HL-60 (cell line): ENCODE results near the gene DDX6.

Source experiments
- DNase-seq, 2 experiments: peaks; one replicate each; pipeline ENCODE4 v3.0.0-alpha.2; 2010 to 2020; ENCODE audit warnings: low read depth in 1 of 2, low spot score in 1 of 2
- H3K27ac ChIP-seq: fragments of 250-450 bp; sonication (Bioruptor Pico); replicated peaks from 2 replicates; pipeline ENCODE4 v1.5.1; 2020; ENCODE audit warnings: mild to moderate bottlenecking, moderate library complexity
- H3K27me3 ChIP-seq: fragments of 250-450 bp; sonication (Bioruptor Pico); 2 replicates; pipeline ENCODE4 v1.5.1; 2021; ENCODE audit warnings: mild to moderate bottlenecking, moderate library complexity; ENCODE audit not compliant: insufficient read depth, poor library complexity, severe bottlenecking
- H3K4me3 ChIP-seq: replicated peaks from 2 replicates; pipeline ENCODE4 v1.5.1; 2011; ENCODE audit warnings: mild to moderate bottlenecking, control low read depth, low read length; ENCODE audit not compliant: insufficient read depth
- CTCF ChIP-seq: IDR thresholded peaks from one replicate; pipeline ENCODE4 v1.5.1; 2011; ENCODE audit warnings: low read length, control low read depth, inconsistent platforms; ENCODE audit not compliant: insufficient read depth
- GABPA ChIP-seq: IDR thresholded peaks from 2 replicates; pipeline ENCODE4 v1.6.1; 2012; ENCODE audit warnings: low read depth
- POLR2AphosphoS5 ChIP-seq: IDR thresholded peaks from 2 replicates; pipeline ENCODE4 v1.6.1; 2012; ENCODE audit warnings: low read depth
- SPI1 ChIP-seq: IDR thresholded peaks from 2 replicates; pipeline ENCODE4 v1.6.1; 2012; ENCODE audit warnings: low read depth, mild to moderate bottlenecking, borderline replicate concordance
- TF ChIP-seq, protein P1 (sequence below): IDR thresholded peaks from 2 replicates; pipeline ENCODE4 v1.6.1; 2012; ENCODE audit warnings: low read depth; ENCODE audit not compliant: insufficient replicate concordance

Gene DDX6

GRCh38 chr11:118705791-118706545, 85.0 kb downstream of the DDX6 start:
- DNase-seq, result no peak
- H3K4me3 ChIP-seq, result no peak overlapping the region
- no peaks in the 10 kb centered on the region for H3K27me3 ChIP-seq
- H3K27ac ChIP-seq, result no peak overlapping the region
- TF ChIP-seq CTCF, result no peak
- TF ChIP-seq POLR2AphosphoS5, result no peak
- TF ChIP-seq, protein P1, sequence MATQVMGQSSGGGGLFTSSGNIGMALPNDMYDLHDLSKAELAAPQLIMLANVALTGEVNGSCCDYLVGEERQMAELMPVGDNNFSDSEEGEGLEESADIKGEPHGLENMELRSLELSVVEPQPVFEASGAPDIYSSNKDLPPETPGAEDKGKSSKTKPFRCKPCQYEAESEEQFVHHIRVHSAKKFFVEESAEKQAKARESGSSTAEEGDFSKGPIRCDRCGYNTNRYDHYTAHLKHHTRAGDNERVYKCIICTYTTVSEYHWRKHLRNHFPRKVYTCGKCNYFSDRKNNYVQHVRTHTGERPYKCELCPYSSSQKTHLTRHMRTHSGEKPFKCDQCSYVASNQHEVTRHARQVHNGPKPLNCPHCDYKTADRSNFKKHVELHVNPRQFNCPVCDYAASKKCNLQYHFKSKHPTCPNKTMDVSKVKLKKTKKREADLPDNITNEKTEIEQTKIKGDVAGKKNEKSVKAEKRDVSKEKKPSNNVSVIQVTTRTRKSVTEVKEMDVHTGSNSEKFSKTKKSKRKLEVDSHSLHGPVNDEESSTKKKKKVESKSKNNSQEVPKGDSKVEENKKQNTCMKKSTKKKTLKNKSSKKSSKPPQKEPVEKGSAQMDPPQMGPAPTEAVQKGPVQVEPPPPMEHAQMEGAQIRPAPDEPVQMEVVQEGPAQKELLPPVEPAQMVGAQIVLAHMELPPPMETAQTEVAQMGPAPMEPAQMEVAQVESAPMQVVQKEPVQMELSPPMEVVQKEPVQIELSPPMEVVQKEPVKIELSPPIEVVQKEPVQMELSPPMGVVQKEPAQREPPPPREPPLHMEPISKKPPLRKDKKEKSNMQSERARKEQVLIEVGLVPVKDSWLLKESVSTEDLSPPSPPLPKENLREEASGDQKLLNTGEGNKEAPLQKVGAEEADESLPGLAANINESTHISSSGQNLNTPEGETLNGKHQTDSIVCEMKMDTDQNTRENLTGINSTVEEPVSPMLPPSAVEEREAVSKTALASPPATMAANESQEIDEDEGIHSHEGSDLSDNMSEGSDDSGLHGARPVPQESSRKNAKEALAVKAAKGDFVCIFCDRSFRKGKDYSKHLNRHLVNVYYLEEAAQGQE, result no peak

GRCh38 chr11:118705111-118705741, 85.7 kb downstream of the DDX6 start:
- TF ChIP-seq POLR2AphosphoS5 (peak; percentile 50; the same call in 1 of the 2 replicates), CTCF (no peak), SPI1 (peak; percentile 38; the same call in 1 of the 2 replicates), GABPA (no peak)
- TF ChIP-seq, protein P1, result no peak
- Histone ChIP-seq H3K27me3 (no peaks in the 10 kb centered on the region), H3K4me3 (no peak overlapping the region), H3K27ac (no peak overlapping the region)
- DNase-seq, result peak; percentile 43 to 76

DNA sequence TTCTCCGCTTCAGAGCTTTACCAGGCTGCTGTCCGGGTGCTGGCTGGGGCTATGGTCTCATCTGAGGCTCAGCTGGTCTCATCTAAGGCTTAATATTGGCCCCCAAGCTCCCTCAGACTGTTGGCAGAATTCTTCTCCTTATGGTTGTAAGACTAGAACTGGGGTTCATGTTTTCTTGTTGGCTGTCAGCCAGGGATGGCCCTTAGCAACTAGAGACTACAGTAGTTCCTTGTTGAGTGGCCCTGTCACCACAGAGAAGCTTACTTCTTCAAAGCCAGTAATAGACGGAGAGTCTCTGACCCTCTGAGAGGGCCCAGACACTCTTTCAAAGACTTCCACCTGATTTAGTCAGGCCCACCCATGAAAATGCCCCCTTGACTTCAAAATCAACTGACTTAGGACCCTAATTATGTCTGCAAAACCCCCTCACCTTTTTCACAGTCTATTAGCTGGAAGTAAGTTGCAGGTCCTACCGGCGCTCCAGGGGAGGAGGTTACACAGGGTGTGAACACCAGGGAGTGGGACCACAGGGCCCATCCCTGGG, 87.3 kb downstream of the DDX6 start:
- TF ChIP-seq POLR2AphosphoS5, result no peak
- DNase-seq, result peak in 1 of 2 experiments; percentile 85
- no peaks in the 10 kb centered on the region for H3K27me3 ChIP-seq
- no peak overlapping the region for H3K4me3 ChIP-seq
- no peak overlapping the region for H3K27ac ChIP-seq

GRCh38 chr11:118699506-118700220, 91.3 kb downstream of the DDX6 start:
- no peak for TF ChIP-seq POLR2AphosphoS5
- TF ChIP-seq, protein P1, result no peak
- no peak for TF ChIP-seq GABPA
- no peak for TF ChIP-seq SPI1
- no peak for TF ChIP-seq CTCF
- Histone ChIP-seq H3K27me3 (no peaks in the 10 kb centered on the region), H3K27ac (no peak overlapping the region), H3K4me3 (no peak overlapping the region)
- no peak for DNase-seq
